Keratinocyte (primary cell): ENCODE measurements around the gene MMP11. TPM values are rescaled to one million over a fixed set of nuclear protein-coding genes. Genes with fewer than 3 reads are reported as not detected.

Experiments used
- DNase-seq: peaks from one replicate; pipeline ENCODE4 v3.0.0-alpha.2; 2011; ENCODE audit warnings: low read depth, missing footprints, low spot score
- FAIRE-seq: peaks from 2 replicates; lab custom pipeline; 2011; peaks lifted over from hg19 to GRCh38; lab: Jason Lieb, UNC
- H2AFZ ChIP-seq: 2 replicates; pipeline ENCODE4 v1.6.0; 2012; ENCODE audit warnings: low read length, control low read depth, inconsistent platforms; ENCODE audit not compliant: control insufficient read depth
- H3K27ac ChIP-seq: 2 replicates; pipeline ENCODE4 v1.5.1; 2011; ENCODE audit warnings: low read length; ENCODE audit not compliant: control insufficient read depth, insufficient read depth
- H3K27me3 ChIP-seq: 3 replicates; pipeline ENCODE4 v1.6.0; 2011; ENCODE audit warnings: low read length; ENCODE audit not compliant: control insufficient read depth, insufficient read depth; ENCODE audit errors: extremely low read depth
- H3K36me3 ChIP-seq, 2 experiments: 2 replicates in 1 of 2; 3 replicates in 1 of 2; pipeline ENCODE4 v1.5.1; 2011; ENCODE audit warnings: low read length in 2 of 2, mild to moderate bottlenecking in 1 of 2; ENCODE audit not compliant: control insufficient read depth in 2 of 2, insufficient read depth in 2 of 2; ENCODE audit errors: extremely low read depth in 1 of 2
- H3K4me1 ChIP-seq: 3 replicates; pipeline ENCODE4 v1.5.1; 2011; ENCODE audit warnings: low read length; ENCODE audit not compliant: control insufficient read depth, insufficient read depth; ENCODE audit errors: extremely low read depth
- H3K4me2 ChIP-seq: 3 replicates; pipeline ENCODE4 v1.6.0; 2011; ENCODE audit warnings: low read depth, low read length; ENCODE audit not compliant: control insufficient read depth, insufficient read depth; ENCODE audit errors: extremely low read depth
- H3K4me3 ChIP-seq, 3 experiments: fragments of 200-600 bp in 1 of 3; sonication (generic) in 1 of 3; 2 replicates in 2 of 3; 3 replicates in 1 of 3; pipeline ENCODE4 v1.5.1; 2011 to 2016; ENCODE audit warnings: low read length in 3 of 3, mild to moderate bottlenecking in 3 of 3, control low read depth in 2 of 3, inconsistent platforms in 1 of 3, low read depth in 1 of 3, mixed read lengths in 1 of 3, mixed run types in 1 of 3, moderate library complexity in 1 of 3; ENCODE audit not compliant: control insufficient read depth in 2 of 3, insufficient read depth in 2 of 3; ENCODE audit errors: extremely low read depth in 1 of 3
- H3K79me2 ChIP-seq: 2 replicates; pipeline ENCODE4 v1.6.0; 2012; ENCODE audit warnings: low read length; ENCODE audit not compliant: control insufficient read depth, insufficient read depth
- H3K9ac ChIP-seq: 3 replicates; pipeline ENCODE4 v1.6.0; 2011; ENCODE audit warnings: low read length; ENCODE audit not compliant: control insufficient read depth, insufficient read depth; ENCODE audit errors: extremely low read depth
- H3K9me1 ChIP-seq: 3 replicates; pipeline ENCODE4 v1.6.0; 2011; ENCODE audit warnings: low read length; ENCODE audit not compliant: control insufficient read depth, insufficient read depth; ENCODE audit errors: extremely low read depth
- H3K9me3 ChIP-seq: 2 replicates; pipeline ENCODE4 v1.5.1; 2012; ENCODE audit warnings: low read depth, low read length; ENCODE audit not compliant: control insufficient read depth
- H4K20me1 ChIP-seq: 3 replicates; pipeline ENCODE4 v1.6.0; 2011; ENCODE audit warnings: low read length; ENCODE audit not compliant: control insufficient read depth, insufficient read depth; ENCODE audit errors: extremely low read depth
- EZH2 ChIP-seq: IDR thresholded peaks from one replicate; pipeline ENCODE4 v1.6.1; 2012; ENCODE audit warnings: inconsistent platforms, mild to moderate bottlenecking, low read length, moderate library complexity
- dilution Hi-C: fragments of 300-500 bp; cut with MboI; formaldehyde crosslinking; loops from one replicate; pipeline ENCODE4 v1.7.0; 2020; ENCODE audit warnings: low sequenced_read_pairs; ENCODE audit not compliant: extremely low pct_ligation_motif_present
- polyA plus RNA-seq, 5 experiments: library from polyadenylated mRNA; depleted of rRNA in 3 of 5; stranded (reverse) in 3 of 5; stranded (forward) in 1 of 5; unstranded in 1 of 5; fragments of >200 nt; gene quantifications; 1 replicate in 1 of 5; 2 replicates in 3 of 5; 3 replicates in 1 of 5; pipeline versions ENCODE4 v1.2.1 to v1.2.3, GENCODE V29; 2011 to 2012; ENCODE audit warnings: missing spikeins in 2 of 5, low read depth in 1 of 5, low replicate concordance in 1 of 5
- TF ChIP-seq, protein P1 (sequence below), 3 experiments: IDR thresholded peaks in 1 of 3; conservative IDR thresholded peaks in 1 of 3; optimal IDR thresholded peaks in 1 of 3; 2 replicates in 2 of 3; 3 replicates in 1 of 3; pipeline versions ENCODE3 to v1.5.1; 2011; ENCODE audit warnings: low read length in 3 of 3, mild to moderate bottlenecking in 3 of 3, moderate library complexity in 2 of 3, control low read depth in 1 of 3, inconsistent platforms in 1 of 3; ENCODE audit not compliant: insufficient read depth in 2 of 3; ENCODE audit errors: extremely low read depth in 1 of 3

The MMP11 gene
- polyA plus RNA-seq, 1 donor (not counting 4 experiments of a cell fraction or from before 2014, with no cell fraction given): 0.13 TPM

DNA sequence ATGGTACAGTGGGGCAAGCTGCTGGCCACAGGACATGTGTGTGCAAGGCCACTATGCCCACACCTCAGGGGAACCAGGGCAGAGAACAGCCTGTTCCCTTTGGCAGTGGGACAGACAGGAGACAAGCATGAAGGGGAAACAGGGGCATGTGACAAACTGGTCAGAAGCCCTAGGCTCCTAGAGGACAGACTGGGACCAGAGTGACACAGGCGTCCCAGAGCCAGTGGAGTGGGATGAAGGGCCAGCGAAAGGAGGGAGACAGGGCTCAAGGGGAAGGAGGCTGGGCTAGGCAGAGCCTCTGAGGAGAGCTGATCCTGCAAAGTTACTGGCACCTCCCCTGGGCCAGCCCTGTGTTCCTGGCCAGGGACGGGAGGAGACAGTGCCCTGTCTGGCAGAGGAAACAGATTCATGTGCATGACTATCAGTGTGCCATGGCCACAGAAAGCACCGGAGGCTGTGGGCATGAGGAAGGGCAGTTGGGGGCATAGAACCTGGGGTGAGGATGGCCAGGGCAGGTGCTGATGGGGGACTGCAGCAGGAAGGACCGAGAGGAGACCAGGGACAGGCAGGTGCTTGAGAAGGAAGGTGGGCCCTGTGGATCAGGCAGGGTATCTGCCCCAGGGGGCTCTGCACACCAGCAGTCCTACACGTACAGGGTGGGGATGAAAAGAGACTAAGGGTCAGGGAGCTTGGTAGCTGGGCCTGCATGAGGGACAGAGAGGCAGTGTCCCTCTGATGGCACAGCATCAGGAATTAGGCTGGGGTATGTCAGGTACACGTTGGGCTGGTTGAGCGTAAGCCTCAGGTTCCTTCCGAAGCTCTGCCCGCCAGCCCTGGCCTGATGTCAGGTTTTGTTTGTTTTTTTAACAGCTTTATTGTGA is 56.4 kb downstream of the MMP11 start:
- Histone ChIP-seq H3K9me3 (no peaks in the 10 kb centered on the region), H3K9ac (no peak overlapping the region), H2AFZ (no peak overlapping the region), H3K4me1 (peaks cover 8% of the 10 kb centered on the region), H3K36me3 (peaks cover 46 to 63% of the 10 kb centered on the region in 2 experiments), H3K27me3 (no peaks in the 10 kb centered on the region), H3K27ac (no peak overlapping the region), H4K20me1 (no peaks in the 10 kb centered on the region), H3K79me2 (peaks cover 5% of the 10 kb centered on the region), H3K4me3 (no peak overlapping the region), H3K4me2 (no peak overlapping the region), H3K9me1 (peaks cover 2% of the 10 kb centered on the region)
- dilution Hi-C loops: no loop called here
- TF ChIP-seq, protein P1, sequence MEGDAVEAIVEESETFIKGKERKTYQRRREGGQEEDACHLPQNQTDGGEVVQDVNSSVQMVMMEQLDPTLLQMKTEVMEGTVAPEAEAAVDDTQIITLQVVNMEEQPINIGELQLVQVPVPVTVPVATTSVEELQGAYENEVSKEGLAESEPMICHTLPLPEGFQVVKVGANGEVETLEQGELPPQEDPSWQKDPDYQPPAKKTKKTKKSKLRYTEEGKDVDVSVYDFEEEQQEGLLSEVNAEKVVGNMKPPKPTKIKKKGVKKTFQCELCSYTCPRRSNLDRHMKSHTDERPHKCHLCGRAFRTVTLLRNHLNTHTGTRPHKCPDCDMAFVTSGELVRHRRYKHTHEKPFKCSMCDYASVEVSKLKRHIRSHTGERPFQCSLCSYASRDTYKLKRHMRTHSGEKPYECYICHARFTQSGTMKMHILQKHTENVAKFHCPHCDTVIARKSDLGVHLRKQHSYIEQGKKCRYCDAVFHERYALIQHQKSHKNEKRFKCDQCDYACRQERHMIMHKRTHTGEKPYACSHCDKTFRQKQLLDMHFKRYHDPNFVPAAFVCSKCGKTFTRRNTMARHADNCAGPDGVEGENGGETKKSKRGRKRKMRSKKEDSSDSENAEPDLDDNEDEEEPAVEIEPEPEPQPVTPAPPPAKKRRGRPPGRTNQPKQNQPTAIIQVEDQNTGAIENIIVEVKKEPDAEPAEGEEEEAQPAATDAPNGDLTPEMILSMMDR (optimal IDR thresholded peaks at IDR 0.05 in 1 of 3, IDR thresholded peaks at IDR 0.05 in 1 of 3, conservative IDR thresholded peaks at IDR 0.05 in 1 of 3; ENCODE audit: extremely low read depth in 1 of 3, insufficient read depth in 2 of 3, low read length in 3 of 3): no peak
- TF ChIP-seq EZH2: no peak
- no peak for FAIRE-seq
- DNase-seq: no peak

DNA sequence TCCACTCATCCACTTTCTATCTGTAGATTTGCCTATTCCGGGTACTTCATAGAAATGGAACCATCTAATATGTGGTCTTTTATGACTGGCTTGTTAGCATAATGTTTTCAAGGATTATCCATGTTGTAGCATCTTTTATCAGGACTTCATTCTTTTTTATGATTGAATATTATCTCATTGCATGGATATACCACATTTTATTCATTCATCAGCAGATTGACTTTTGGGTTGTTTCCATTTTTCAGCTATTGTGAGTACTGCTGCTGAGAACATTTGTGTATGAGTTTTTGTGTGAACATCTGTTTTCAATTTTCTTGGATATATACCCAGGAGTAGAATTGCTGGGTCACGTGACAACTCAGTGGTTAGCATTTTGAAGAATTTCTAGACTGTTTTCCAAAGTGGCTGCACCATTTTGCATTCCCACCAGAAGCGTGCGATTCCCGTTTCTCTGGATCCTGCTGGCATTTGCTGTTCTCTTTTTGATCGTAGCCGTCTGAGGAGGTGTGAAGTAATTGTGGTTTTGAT is 57.3 kb downstream of the MMP11 start:
- Histone ChIP-seq H3K4me2 (no peak overlapping the region), H3K27ac (no peak overlapping the region), H3K36me3 (peaks cover 44 to 60% of the 10 kb centered on the region in 2 experiments), H3K9me3 (no peaks in the 10 kb centered on the region), H3K79me2 (peaks cover 5% of the 10 kb centered on the region), H3K4me1 (peaks cover 8% of the 10 kb centered on the region), H3K9me1 (peaks cover 2% of the 10 kb centered on the region), H3K9ac (no peak overlapping the region), H2AFZ (no peak overlapping the region), H3K4me3 (no peak overlapping the region), H4K20me1 (no peaks in the 10 kb centered on the region), H3K27me3 (no peaks in the 10 kb centered on the region)
- dilution Hi-C loops: no loop called here
- no peak for TF ChIP-seq EZH2
- TF ChIP-seq, protein P1 (optimal IDR thresholded peaks at IDR 0.05 in 1 of 3, IDR thresholded peaks at IDR 0.05 in 1 of 3, conservative IDR thresholded peaks at IDR 0.05 in 1 of 3; ENCODE audit: extremely low read depth in 1 of 3, insufficient read depth in 2 of 3, low read length in 3 of 3): no peak
- no peak for FAIRE-seq
- no peak for DNase-seq
